Measurements from ENCODE around the gene SAFB2.

The SAFB2 gene

DNA sequence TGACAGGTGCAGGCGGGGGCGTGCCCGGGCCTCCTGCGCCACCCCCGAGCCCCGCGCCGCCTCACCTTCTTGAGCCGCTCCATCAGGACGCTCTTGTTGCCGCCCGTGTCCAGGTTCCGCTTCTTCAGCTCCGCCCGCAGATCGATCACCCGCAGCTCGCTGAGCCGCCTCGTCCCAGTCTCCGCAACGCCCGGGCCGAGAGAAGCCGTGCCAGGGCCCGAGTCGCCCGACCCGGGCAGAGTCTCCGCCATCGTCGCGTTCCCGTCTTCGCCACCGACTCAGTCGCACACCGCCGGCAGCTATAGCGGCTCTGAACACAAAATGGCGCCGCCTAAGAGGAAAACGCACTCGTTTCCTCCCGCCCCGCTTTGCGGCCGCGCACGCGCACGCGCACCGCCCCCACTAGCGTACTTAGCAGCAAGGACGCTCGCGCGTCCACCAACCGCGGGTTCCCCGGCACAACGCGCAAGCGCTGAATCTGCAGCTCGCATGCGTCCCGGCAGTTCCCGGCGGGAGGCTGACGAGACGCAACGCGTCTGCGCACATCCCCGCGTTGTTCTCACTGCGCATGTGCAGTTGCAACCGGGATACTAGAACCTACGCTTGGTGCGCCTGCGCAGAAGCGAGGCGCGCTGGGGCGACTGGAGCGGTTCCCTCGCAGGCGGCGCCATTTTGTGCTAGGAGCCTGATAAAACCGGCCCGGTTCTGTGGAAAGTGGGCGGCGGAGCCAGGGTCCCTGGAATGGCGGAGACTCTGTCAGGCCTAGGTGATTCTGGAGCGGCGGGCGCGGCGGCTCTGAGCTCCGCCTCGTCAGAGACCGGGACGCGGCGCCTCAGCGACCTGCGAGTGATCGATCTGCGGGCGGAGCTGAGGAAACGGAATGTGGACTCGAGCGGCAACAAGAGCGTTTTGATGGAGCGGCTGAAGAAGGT, at the start of gene SAFB2, which contains the start of gene SAFB:
Gene SAFB2, minus strand, starts transcription at position 312 of the 932 bp plus-strand sequence. Its CDS starts 61 bp downstream, at position 251.
Gene SAFB, plus strand, starts transcription at position 619 of the 932 bp plus-strand sequence. Its CDS starts 123 bp downstream, at position 742.
- DNase-seq = peak; percentile 100

DNA sequence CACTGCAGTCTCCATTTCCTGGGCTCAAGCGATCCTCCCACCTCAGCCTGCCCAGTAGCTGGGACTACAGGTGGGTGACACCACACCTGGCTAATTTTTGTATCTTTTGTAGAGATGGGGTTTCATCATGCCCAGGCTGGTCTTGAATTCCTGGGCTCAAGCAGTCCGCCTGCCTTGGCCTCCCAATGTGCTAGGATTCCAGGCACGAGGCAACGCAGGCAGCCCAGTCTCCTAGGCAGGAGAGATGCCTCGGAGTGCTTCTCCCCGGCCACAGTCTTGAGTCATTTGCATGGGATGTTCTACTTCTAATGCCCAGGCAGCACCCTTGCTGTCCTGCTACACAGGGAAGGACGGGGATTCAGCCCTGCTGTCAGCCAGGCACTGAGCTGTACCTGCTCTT, 49.0 kb upstream of the SAFB2 start:
- DNase-seq = no peak

DNA sequence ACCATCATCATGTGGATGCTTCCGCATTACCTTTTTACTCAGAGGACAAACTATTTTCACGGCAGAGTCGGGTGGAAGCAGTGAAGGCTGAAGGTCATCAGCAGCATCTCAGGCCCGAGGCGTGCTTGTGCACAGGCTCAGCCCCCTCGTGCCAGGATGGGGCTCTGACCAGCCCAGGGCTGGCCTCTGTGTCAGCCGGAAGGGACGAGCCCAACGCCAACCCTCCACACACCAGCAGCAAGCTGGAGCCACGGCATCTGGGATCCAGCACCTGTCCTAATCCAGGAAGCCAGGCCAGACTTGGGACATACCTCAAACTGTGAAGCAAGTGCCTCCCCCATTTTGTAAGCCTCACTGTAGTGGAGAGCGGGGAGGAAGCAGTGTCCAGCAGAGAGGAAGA, 46.6 kb upstream of the SAFB2 start:
- DNase-seq = no peak

GRCh38 chr19:5667751-5668271, 45.2 kb upstream of the SAFB2 start:
- DNase-seq = no peak

DNA sequence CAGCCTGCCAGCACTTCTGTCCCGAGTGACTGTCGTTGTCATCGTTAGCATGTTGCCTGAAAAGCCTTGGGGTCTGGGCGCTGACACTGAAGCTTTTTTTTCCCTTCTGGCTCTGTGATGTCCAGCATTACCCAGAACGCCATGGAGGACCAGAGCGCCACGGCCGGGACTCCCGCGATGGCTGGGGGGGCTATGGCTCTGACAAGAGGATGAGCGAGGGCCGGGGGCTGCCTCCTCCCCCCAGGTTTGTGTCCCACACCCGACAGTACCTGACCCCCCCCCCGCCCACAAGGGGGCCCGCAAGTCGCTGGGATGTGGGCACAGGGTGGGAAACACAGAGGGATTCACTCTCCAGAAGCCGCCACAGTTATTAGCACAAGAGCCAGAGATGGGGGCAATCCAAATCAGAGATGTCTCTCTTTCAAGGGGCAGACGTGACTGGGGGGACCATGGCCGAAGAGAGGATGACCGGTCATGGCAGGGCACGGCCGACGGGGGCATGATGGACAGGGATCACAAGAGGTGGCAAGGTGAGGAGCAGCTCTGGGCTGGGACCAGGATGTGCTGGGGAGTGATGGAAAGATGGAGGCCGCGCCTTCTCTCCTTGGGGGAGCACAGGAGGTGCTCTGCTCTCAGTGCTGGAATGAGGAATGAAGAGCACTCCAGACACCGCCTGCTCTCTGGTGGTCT, 44.5 kb upstream of the SAFB2 start:
- DNase-seq = no peak

- no peak for DNase-seq
These were observed 43.4 kb upstream of the SAFB2 start for GRCh38 chr19:5665781-5666513.

GRCh38 chr19:5664515-5664914, 41.9 kb upstream of the SAFB2 start:
- DNase-seq = no peak

DNA sequence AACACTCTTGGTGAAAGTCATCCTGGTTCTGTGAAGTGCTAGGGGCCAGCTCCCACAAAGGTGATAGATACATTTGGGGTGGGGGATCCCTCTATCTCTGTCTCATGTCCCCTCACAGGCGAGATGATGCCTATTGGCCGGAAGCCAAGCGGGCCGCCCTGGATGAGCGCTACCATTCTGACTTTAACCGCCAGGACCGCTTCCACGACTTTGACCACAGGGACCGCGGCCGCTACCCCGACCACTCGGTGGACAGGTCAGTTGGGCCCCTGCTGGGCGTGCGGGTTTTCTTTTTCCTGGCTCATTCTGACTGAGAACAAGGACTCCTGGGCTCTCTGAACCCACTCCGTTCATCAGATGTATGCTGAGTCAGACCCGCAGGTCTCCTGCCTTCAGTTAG, 41.3 kb upstream of the SAFB2 start:
- no peak for DNase-seq

- DNase-seq = no peak
These were observed 38.9 kb upstream of the SAFB2 start for GRCh38 chr19:5661483-5661882.

- no peak for DNase-seq
These were observed 32.8 kb upstream of the SAFB2 start for GRCh38 chr19:5655412-5655811.

- no peak for DNase-seq
These were observed 32.4 kb upstream of the SAFB2 start for GRCh38 chr19:5654931-5655330.

- DNase-seq = no peak
These were observed 29.7 kb upstream of the SAFB2 start for GRCh38 chr19:5652261-5652660.

- DNase-seq = no peak
These were observed 28.8 kb upstream of the SAFB2 start for GRCh38 chr19:5651361-5651760.

DNA sequence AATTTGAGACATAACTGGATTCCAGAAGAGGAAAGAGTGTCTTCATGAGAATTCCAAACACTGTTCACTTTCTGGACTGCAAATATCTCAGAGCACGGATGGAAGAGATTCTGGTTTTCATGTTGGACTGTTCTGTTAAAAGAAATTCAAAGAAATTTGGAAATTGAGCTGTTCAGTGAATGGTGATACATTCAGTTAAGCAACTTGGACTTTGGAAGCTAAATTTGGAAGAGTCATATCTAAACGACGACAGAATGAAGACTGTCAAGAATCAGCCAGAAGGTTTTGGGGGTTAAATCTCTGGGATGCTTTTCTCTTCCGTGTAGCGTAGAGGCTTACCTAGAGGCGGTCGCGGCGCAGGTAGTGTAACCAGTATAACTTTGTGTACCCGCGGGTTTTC, 25.9 kb upstream of the SAFB2 start:
- DNase-seq = no peak

DNA sequence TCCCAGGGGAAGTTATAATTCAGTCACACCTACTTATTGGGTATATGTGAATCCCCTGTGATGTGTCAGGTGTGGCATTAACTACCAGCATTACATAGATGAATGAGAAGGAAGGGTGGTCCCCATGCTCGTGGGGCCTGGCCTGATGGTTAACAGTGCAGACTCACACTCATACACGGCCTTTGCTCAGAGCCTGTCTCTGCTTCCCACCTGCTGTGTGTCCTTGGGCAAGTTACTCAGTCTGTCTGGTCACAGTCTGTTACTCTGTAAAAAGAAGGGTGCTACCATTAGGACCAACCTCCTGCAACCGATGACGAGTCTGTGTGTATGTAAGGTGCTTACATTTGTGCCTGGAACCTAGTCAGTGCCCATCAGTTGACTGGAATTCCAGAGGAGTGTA, 24.1 kb upstream of the SAFB2 start:
- DNase-seq = no peak

DNA sequence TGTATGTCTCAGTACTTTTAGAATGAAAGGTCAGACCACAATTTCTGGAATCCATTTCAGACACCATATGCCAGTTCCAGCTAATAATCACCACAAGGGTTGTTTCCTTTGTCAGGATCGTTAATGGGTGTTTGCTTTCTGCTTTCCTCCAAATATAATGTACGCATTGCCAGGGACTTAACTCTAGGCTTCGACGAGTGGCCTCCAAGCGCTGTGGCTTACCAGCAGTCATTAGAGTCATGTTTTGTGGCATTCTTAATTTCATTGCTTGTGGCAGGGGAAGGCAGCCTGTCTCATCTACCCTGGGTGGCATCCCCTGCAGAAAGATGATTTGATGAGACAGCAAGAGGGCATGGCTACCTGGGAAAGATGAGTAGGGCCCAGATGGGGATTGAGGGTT, 22.8 kb upstream of the SAFB2 start:
- no peak for DNase-seq

- no peak for DNase-seq
These were observed 21.5 kb upstream of the SAFB2 start for GRCh38 chr19:5644037-5644436.

- DNase-seq = no peak
These were observed 20.5 kb upstream of the SAFB2 start for GRCh38 chr19:5643060-5643459.

GRCh38 chr19:5642204-5642603, 19.6 kb upstream of the SAFB2 start:
- DNase-seq = no peak

DNA sequence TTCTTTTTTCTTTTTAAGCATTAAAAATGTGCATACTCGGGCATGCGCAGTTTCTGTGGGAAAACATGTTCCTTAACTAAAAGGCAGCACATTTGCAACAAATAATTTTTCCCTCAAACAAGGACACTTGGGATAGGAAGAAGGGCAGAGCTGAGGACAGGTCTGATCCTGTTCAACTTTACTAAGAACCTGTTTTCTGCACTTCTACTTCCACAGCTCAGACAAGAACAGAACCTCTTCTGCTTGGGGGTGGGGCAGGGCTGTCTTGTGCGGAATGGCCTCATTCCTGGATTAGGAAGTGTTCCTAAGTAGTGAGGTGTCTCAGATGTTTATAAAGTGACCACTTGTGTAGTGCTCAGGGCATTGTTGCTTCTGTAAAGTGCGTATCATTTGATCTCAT, 18.6 kb upstream of the SAFB2 start:
- no peak for DNase-seq

- DNase-seq = no peak
These were observed 15.4 kb upstream of the SAFB2 start for GRCh38 chr19:5637971-5638370.

- DNase-seq = no peak
These were observed 12.9 kb upstream of the SAFB2 start for GRCh38 chr19:5635427-5635826.

GRCh38 chr19:5632657-5633056, 10.1 kb upstream of the SAFB2 start:
- DNase-seq = no peak

Measured in hematopoietic multipotent progenitor cell treated with erythropoietin and hydrocortisone succinate and interleukin-3 and kit ligand, for 4 days (in vitro differentiated cells).